NB4 (cell line): ENCODE data around the gene SLAIN2.

Source experiments
- CTCF ChIP-seq: IDR thresholded peaks from one replicate; pipeline ENCODE4 v1.5.1; 2012; ENCODE audit warnings: low read depth, low read length
- MAX ChIP-seq: IDR thresholded peaks from 2 replicates; pipeline ENCODE4 v1.6.1; 2011; ENCODE audit warnings: low read depth, low read length
- MYC ChIP-seq: IDR thresholded peaks from 2 replicates; pipeline ENCODE4 v1.6.1; 2011; ENCODE audit warnings: low read depth, low read length
- POLR2A ChIP-seq: IDR thresholded peaks from 2 replicates; pipeline ENCODE4 v1.6.1; 2011; ENCODE audit warnings: mild to moderate bottlenecking; ENCODE audit not compliant: insufficient read length; ENCODE audit errors: extremely low read depth

- TF ChIP-seq MYC (no peak), CTCF (no peak), POLR2A (no peak), MAX (no peak)
Measured at GRCh38 chr4:48403358-48403757, 62.0 kb downstream of the SLAIN2 start.
